HG02973 (cell line): ENCODE data around the gene RPL38.

Experiments used
- ATAC-seq: cut with Tn5 transposase; IDR thresholded peaks from one replicate; pipeline ENCODE4 v1.9.1; 2021; ENCODE audit warnings: moderate library complexity; ENCODE audit not compliant: unreplicated experiment

The RPL38 gene

GRCh38 chr17:74223901-74224300 is 20.4 kb downstream of the RPL38 start:
- ATAC-seq: no peak

GRCh38 chr17:74224959-74225725 is 21.7 kb downstream of the RPL38 start:
- no peak for ATAC-seq

DNA sequence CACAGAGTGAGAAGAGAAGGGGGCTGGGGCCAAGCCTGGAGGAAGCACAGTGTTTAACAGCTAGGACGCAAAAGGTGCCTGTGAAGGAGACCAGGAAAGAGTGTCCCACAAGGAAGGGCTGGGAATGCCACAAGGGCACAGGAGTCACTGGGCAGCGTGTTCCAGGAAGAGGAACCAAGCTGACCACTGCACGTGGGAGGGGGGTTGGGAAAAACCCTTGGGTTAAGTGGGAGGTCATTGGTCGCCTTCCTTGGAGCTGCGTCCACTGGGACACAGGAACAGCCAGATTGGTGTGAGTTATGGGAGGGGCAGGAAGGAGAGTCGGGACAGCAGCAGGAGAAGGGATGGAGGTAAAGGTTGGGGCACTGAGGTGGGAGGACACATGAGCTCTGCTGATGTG is 22.8 kb downstream of the RPL38 start:
- ATAC-seq: no peak

DNA sequence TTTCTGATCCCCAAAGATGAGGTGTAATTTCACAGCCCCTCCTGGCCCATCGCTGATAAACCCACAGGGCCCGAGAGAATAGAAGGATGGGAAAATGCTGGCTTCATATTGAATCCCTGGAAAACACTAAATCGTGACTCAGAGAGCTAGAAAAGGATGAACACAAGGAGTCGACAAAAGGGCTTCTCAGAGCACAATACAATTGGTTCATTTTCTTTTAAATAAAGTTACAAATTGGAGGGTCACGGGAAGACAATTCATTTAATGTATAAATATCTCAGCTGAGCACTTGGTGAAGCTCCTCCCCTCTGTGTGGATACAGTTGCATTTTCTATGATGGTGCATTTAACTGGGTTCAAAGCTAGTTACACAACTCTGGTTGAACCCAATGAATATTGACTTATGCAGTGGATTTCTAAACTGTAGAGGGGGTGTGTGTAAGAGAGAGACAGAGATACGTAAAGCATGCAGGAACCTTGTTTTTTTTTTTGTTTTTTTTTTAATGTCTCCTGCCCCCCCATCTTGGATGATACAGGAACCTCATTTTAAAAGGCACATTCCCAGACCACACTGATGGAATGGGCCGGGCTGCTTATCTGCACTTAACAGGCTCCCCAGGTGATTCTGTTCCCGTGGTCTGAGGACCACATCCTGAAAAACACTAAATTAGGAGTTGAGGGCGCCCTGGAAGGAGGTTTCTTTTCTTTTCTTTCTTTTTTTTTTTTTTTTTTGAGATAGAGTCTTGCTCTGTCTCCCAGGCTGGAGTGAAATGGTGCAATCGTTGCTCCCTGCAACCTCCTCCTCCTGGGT is 24.0 kb downstream of the RPL38 start:
- no peak for ATAC-seq

- ATAC-seq: no peak
Observed at GRCh38 chr17:74228306-74228978, 25.0 kb downstream of the RPL38 start.

DNA sequence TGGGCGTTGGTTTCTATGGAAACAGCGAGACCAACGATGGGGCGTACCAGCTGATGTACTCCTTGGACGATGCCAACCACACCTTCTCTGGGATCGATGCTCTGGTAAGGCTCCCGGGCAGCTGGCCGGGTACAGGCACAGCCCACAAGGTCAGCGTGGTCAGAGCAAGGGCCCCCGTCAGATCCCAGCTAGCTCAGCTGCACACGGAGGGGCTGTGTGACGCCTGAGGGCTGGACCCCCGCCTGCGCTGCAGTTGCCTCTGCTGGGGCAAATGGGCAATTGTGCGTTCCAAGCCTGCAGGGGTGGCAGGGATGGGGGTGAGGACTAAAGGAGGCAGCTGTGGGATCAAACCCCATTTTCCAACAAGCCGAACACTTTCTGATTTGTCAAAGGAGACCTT is 27.4 kb downstream of the RPL38 start:
- no peak for ATAC-seq

- no peak for ATAC-seq
Observed at GRCh38 chr17:74231928-74232907, 28.7 kb downstream of the RPL38 start.

- ATAC-seq: no peak
Observed at GRCh38 chr17:74233937-74234336, 30.5 kb downstream of the RPL38 start.

GRCh38 chr17:74234486-74234885 is 31.0 kb downstream of the RPL38 start:
- ATAC-seq: no peak

GRCh38 chr17:74235040-74235581 is 31.6 kb downstream of the RPL38 start:
- ATAC-seq: no peak

DNA sequence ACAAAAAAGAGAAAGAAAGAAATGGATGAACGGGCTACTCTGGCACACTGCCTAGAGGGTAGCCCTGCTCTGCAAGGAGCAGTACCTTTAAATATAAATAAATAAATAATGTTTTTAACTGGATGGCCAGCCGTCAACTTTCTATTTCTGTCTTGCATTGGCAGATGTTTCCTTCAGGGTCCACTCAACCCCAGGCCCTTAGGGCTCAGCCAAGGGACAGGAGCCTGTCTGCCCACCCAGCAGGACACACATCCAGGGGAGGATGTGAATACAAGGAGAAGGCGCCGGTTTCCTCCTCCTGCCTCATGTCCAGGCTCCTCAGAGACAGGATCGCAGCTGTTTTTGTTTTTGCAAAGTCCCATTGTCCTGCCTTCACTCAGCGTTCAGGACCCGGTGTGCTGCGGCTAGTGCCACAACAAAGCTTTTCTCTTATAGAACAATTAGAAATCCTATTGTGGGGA is 32.5 kb downstream of the RPL38 start:
- ATAC-seq: no peak

GRCh38 chr17:74237321-74237720 is 33.8 kb downstream of the RPL38 start:
- no peak for ATAC-seq

DNA sequence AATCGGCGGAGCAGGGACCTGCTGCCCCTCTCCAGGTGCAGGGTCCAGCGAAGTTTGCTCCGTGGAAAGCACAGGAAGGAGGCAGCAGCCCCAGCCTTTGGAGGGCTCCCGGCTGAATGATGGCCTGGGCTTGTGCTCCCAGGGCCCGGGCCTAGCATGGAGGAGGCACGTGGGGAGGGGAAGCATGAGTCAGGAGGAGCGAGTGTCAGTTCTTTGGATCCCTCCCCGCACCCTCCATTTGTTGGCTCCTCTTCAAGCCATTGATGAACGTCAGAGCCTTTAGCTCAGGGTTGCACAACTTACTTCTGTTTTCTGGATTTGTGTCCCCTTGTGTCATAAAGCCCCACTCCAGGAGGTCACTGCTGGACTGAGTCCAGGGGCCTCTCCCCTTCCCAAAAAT is 35.7 kb downstream of the RPL38 start:
- ATAC-seq: no peak

- ATAC-seq: no peak
Observed at GRCh38 chr17:74240618-74241205, 37.2 kb downstream of the RPL38 start.

DNA sequence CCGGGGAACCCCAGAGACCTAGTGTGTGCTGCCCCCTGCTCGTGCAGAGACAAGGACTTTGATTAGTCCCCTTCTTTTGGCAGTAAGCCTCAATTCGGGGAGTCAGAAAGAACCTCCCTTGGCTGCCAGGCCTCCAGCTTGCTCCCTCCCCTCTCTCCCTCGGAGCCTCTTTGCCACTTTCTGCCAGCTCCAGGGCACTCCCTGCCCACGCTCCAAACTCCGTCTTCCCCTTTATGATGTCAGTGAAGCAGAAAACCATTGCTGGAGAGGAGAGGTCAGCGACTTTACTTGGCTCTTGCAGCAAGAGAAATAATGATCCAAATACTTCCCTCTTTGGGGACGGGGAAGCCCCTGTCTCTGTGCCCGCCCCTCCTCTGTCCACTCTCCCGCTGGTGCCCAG is 38.0 kb downstream of the RPL38 start:
- no peak for ATAC-seq

DNA sequence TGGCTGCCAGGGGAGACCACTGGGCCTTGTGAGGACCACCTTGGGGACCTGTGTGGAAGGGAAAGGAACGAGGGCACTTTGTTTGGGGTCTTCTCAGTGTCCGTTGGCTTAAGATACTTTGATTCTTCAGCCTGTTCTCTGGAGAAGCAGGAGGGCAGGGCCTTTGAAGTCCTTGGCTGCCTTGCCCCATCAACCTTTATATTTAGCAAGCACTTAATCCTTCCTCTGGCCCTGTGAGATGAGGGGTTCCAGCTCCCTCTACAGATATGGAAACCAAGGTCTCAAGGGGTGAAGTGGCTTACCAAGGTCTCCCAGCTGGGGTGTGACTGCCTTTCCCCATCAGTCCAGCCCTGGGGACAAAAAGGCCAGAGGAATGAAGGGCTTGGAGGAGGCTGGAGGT is 38.4 kb downstream of the RPL38 start:
- ATAC-seq: no peak

GRCh38 chr17:74243013-74243755 is 39.7 kb downstream of the RPL38 start:
- no peak for ATAC-seq

GRCh38 chr17:74244128-74244527 is 40.6 kb downstream of the RPL38 start:
- no peak for ATAC-seq

GRCh38 chr17:74244548-74244947 is 41.1 kb downstream of the RPL38 start:
- ATAC-seq: no peak
